Measurements from ENCODE around the gene TIMP3. TPM values are rescaled to one million over a fixed set of nuclear protein-coding genes. Genes with fewer than 3 reads are reported as not detected.

Gene TIMP3
- total RNA-seq, 4 donors from 2014 or later, result 300 to 1,106 (median 939) TPM

DNA sequence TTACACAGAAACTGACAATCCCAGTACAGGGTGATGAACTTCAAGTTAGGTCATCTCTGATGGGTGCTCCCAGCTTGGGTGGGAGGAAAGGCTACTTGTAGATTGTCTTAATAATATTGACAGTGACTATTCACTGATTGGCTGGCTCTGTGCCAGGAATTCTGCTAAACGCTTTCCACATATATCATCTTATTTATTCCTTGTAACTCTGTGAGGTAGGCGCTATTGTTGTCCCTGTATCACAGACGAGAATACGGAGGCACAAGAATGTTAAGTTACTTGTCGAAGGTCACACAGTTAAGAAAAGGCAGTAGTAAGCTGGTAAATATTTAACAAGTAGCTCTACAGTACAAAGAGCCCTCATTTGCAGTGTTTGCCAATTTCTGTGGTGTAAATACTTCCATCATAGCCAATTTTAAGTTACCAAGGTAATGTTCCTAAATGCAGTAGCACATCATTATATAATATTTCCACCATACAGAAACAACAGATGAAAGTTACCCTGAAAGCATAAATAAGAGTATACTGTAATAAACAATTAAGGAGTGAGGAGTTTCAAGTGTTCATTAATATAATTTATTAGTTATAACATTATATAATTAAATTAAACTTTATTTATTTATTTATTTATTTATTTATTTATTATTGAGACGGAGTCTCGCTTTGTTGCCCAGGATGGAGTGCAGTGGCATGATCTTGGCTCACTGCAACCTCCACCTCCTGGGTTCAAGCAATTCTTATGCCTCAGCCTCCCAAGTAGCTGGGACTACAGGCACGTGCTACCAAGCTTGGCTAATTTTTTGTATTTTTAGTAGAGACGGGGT is 11.5 kb upstream of the TIMP3 start:
- 73 to 79% methylated on average over 9 of the region's 9 CpGs for WGBS, 2 donors
- peaks cover 0 to 23% (median 0%) of the 10 kb centered on the region in 4 donors for H3K4me1 ChIP-seq
- H3K27ac ChIP-seq, result peak overlapping the region; percentile 14 to 82 (median 51)
- no peaks in the 10 kb centered on the region for H3K36me3 ChIP-seq
- no peak overlapping the region for H3K4me3 ChIP-seq
- no peak for DNase-seq (ENCODE audit: low spot score in 2 of 2)
- H3K27me3 ChIP-seq, result no peaks in the 10 kb centered on the region
- no peak for TF ChIP-seq POLR2A (IDR thresholded peaks at IDR 0.05)
- no peak for TF ChIP-seq CTCF (IDR thresholded peaks at IDR 0.05)
- no peak for TF ChIP-seq EP300 (IDR thresholded peaks at IDR 0.05)
- H3K9me3 ChIP-seq, result no peaks in the 10 kb centered on the region

DNA sequence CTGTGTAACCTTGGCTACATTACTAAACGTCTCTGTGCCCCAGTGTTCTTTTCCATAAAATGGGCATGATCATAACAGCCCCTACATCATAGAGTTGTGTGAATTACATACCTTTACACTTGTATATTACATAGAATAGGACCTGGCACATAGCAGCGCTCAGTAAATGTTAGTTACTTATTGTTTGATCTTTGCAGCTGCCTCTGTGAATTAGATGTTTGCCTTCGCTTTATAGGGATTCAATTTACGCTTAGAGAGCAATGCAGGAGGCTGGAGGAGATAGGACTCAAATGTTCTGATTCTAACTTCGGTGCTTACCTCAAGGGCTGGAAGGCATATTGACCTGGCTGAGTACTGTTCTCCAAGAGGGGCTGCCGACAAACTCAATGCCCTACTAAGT is 10.4 kb upstream of the TIMP3 start:
- no peaks in the 10 kb centered on the region for H3K9me3 ChIP-seq
- H3K4me1 ChIP-seq, result peaks cover 0 to 33% (median 0%) of the 10 kb centered on the region in 4 donors
- H3K27me3 ChIP-seq, result no peaks in the 10 kb centered on the region
- no peaks in the 10 kb centered on the region for H3K36me3 ChIP-seq
- H3K27ac ChIP-seq, result peak overlapping the region in 1 of 4 donors; percentile 78
- no peak for DNase-seq (ENCODE audit: low spot score in 2 of 2)
- no peak for TF ChIP-seq POLR2A (IDR thresholded peaks at IDR 0.05)
- no peak for TF ChIP-seq EP300 (IDR thresholded peaks at IDR 0.05)
- no peak for TF ChIP-seq CTCF (IDR thresholded peaks at IDR 0.05)
- H3K4me3 ChIP-seq, result no peak overlapping the region
- WGBS, 2 donors, result 90 to 92% methylated on average over 6 of the region's 6 CpGs

DNA sequence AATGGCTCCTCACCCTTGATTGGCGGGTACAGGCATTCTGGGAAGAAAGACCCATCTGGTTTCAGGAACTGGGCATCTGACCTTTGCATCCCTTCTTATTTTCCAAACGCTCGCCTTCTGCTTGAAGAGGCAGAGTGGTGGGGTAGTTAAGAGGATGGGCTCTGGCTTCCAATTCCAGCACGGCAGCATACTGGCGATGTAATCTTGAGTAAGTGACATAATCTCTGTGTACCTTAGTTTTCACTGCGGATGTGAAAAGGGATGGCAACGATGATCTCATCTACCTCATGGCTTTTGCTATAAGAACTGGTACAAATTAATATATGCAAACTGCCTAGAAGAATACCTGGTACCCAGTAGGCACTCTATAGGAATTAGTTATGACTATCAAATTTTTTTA is 10.0 kb upstream of the TIMP3 start:
- WGBS, 2 donors, result 90 to 91% methylated on average over 7 of the region's 7 CpGs
- TF ChIP-seq EP300 (IDR thresholded peaks at IDR 0.05) (no peak), POLR2A (IDR thresholded peaks at IDR 0.05) (no peak), CTCF (IDR thresholded peaks at IDR 0.05) (no peak)
- Histone ChIP-seq H3K9me3 (no peaks in the 10 kb centered on the region), H3K27ac (peak overlapping the region in 1 of 4 donors; percentile 78), H3K4me3 (no peak overlapping the region), H3K4me1 (peaks cover 0 to 37% (median under 1%) of the 10 kb centered on the region in 4 donors), H3K36me3 (no peaks in the 10 kb centered on the region), H3K27me3 (no peaks in the 10 kb centered on the region)
- no peak for DNase-seq (ENCODE audit: low spot score in 2 of 2)

DNA sequence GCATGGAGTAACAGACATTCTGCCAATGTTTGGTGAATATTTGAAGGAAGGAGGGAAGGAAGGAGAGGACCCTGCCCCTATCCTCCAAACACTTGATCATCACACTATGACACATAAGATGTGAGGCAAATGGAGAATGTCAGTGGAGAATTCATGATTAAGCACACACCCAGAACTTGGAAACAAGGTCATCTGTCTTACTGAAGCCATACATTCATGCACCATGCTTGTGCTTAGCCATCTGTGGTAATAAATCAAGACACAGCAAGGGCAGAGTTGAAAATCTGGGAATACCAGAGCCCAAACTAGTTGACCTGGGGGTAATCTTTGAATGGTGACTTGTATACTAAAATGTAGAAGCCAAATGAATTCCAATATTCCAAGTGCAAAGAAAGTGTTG is 7.9 kb upstream of the TIMP3 start:
- DNase-seq (ENCODE audit: low spot score in 2 of 2), result no peak
- no peaks in the 10 kb centered on the region for H3K36me3 ChIP-seq
- H3K9me3 ChIP-seq, result no peaks in the 10 kb centered on the region
- no peak for TF ChIP-seq POLR2A (IDR thresholded peaks at IDR 0.05)
- TF ChIP-seq CTCF (IDR thresholded peaks at IDR 0.05), result no peak
- TF ChIP-seq EP300 (IDR thresholded peaks at IDR 0.05), result no peak
- no peak overlapping the region for H3K4me3 ChIP-seq
- no peak overlapping the region for H3K27ac ChIP-seq
- peaks cover 0 to 48% (median 6%) of the 10 kb centered on the region in 4 donors for H3K4me1 ChIP-seq
- no peaks in the 10 kb centered on the region for H3K27me3 ChIP-seq

DNA sequence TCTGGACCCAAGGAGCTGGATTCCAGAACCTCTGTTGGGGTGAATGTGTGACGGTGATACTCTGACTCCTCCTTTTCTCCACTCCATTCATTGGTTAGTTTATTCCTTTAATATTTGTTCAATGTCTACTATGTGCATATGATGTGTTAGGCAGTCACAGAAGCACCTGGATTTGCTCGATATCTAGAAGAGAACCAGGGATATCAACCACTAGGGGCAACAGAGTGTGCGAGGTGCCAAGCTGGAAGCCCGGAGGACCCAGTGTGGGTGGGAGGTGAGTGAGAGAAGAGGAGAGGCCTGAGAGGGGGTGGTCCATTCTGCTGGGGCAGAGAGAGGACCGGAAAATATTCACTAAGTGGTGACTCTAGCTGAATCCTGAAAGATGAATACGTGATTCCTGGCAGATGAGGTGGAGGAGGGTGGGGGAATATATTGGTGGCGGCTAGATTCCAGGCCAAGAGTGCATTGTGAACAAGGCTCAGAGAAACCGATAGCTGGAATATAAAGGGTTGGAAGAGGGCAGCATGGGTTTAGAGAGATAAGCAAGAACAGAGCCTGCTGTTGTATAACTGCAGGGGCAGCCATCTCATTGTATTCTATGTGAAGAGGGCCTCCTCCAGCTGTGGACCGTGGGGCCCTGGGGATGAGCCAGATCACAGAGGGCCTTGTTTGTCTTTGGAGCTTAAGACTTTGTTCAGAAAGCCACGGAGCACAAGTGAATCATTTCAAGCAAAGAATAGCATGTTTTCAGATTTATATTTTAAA is 6.9 kb upstream of the TIMP3 start:
- H3K27me3 ChIP-seq, result no peaks in the 10 kb centered on the region
- H3K9me3 ChIP-seq, result no peaks in the 10 kb centered on the region
- H3K36me3 ChIP-seq, result no peaks in the 10 kb centered on the region
- no peak for DNase-seq (ENCODE audit: low spot score in 2 of 2)
- peaks cover 0 to 41% (median 6%) of the 10 kb centered on the region in 4 donors for H3K4me1 ChIP-seq
- no peak for TF ChIP-seq POLR2A (IDR thresholded peaks at IDR 0.05)
- TF ChIP-seq EP300 (IDR thresholded peaks at IDR 0.05), result no peak
- no peak for TF ChIP-seq CTCF (IDR thresholded peaks at IDR 0.05)
- no peak overlapping the region for H3K4me3 ChIP-seq
- peak overlapping the region in 2 of 4 donors; percentile 61 to 81 for H3K27ac ChIP-seq
- WGBS, 2 donors, result 56 to 58% methylated on average over 10 of the region's 10 CpGs

Data from tibial nerve (tissue), 4 donors.